ENCODE data around the gene SLC25A26. TPM values are rescaled to one million over a fixed set of nuclear protein-coding genes. Genes with fewer than 3 reads are reported as not detected.

Gene SLC25A26
- total RNA-seq, 1 experiment from 2014 or later = 23.8 TPM

DNA sequence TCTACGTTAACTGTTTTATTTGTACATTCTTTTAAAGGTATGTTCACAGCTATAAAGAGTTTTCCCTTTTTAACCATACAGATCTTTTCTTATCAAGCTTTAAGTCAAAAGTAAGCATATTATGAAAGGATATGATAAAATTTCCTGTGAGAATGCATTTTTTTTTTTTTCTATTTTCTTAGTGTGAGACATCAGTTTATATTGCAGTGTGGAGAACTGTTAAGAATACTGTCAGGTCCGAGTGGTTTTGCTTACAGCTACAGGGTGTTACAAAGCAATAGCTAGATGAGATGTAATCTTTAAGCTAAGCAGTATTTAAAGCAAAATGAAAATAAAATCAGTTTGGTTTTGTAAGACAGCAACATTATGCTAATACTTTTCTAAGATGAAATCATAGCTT, 133.2 kb downstream of the SLC25A26 start:
- TF ChIP-seq, protein P1, sequence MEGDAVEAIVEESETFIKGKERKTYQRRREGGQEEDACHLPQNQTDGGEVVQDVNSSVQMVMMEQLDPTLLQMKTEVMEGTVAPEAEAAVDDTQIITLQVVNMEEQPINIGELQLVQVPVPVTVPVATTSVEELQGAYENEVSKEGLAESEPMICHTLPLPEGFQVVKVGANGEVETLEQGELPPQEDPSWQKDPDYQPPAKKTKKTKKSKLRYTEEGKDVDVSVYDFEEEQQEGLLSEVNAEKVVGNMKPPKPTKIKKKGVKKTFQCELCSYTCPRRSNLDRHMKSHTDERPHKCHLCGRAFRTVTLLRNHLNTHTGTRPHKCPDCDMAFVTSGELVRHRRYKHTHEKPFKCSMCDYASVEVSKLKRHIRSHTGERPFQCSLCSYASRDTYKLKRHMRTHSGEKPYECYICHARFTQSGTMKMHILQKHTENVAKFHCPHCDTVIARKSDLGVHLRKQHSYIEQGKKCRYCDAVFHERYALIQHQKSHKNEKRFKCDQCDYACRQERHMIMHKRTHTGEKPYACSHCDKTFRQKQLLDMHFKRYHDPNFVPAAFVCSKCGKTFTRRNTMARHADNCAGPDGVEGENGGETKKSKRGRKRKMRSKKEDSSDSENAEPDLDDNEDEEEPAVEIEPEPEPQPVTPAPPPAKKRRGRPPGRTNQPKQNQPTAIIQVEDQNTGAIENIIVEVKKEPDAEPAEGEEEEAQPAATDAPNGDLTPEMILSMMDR (IDR thresholded peaks at IDR 0.05 in 2 of 3, conservative IDR thresholded peaks at IDR 0.05 in 1 of 3; ENCODE audit: borderline replicate concordance in 1 of 3, insufficient read depth in 1 of 3, low read depth in 2 of 3, low read length in 2 of 3) = no peak
- no peak for TF ChIP-seq POLR2A (IDR thresholded peaks at IDR 0.05; ENCODE audit: borderline replicate concordance, extremely low read depth, insufficient read depth, insufficient read length)
- TF ChIP-seq, protein P2, sequence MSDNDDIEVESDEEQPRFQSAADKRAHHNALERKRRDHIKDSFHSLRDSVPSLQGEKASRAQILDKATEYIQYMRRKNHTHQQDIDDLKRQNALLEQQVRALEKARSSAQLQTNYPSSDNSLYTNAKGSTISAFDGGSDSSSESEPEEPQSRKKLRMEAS (IDR thresholded peaks at IDR 0.05) = no peak
- no peak for TF ChIP-seq EGR1 (IDR thresholded peaks at IDR 0.05; ENCODE audit: low read depth)
- no peak for TF ChIP-seq YY1 (IDR thresholded peaks at IDR 0.05; ENCODE audit: extremely low read depth, insufficient replicate concordance, low read depth, low read length)
- TF ChIP-seq, protein P3, sequence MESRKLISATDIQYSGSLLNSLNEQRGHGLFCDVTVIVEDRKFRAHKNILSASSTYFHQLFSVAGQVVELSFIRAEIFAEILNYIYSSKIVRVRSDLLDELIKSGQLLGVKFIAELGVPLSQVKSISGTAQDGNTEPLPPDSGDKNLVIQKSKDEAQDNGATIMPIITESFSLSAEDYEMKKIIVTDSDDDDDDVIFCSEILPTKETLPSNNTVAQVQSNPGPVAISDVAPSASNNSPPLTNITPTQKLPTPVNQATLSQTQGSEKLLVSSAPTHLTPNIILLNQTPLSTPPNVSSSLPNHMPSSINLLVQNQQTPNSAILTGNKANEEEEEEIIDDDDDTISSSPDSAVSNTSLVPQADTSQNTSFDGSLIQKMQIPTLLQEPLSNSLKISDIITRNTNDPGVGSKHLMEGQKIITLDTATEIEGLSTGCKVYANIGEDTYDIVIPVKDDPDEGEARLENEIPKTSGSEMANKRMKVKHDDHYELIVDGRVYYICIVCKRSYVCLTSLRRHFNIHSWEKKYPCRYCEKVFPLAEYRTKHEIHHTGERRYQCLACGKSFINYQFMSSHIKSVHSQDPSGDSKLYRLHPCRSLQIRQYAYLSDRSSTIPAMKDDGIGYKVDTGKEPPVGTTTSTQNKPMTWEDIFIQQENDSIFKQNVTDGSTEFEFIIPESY (IDR thresholded peaks at IDR 0.05; ENCODE audit: extremely low read depth, insufficient replicate concordance, low read length) = no peak
- no peak for TF ChIP-seq ZNF274 (IDR thresholded peaks at IDR 0.05; ENCODE audit: low read depth, low read length)
- TF ChIP-seq, protein P4, sequence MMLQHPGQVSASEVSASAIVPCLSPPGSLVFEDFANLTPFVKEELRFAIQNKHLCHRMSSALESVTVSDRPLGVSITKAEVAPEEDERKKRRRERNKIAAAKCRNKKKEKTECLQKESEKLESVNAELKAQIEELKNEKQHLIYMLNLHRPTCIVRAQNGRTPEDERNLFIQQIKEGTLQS (IDR thresholded peaks at IDR 0.05) = no peak
- no peak for TF ChIP-seq POLR2AphosphoS5 (IDR thresholded peaks at IDR 0.05; ENCODE audit: low read depth, low read length)
- TF ChIP-seq TCF7L2 (IDR thresholded peaks at IDR 0.05; ENCODE audit: borderline replicate concordance, extremely low read depth, insufficient read depth, insufficient read length) = no peak
- TF ChIP-seq CBX3 (IDR thresholded peaks at IDR 0.05; ENCODE audit: low read depth) = no peak
- TF ChIP-seq ZFX (IDR thresholded peaks at IDR 0.05) = no peak
- TF ChIP-seq SRF (IDR thresholded peaks at IDR 0.05; ENCODE audit: low read depth) = no peak
- TF ChIP-seq, protein P5, sequence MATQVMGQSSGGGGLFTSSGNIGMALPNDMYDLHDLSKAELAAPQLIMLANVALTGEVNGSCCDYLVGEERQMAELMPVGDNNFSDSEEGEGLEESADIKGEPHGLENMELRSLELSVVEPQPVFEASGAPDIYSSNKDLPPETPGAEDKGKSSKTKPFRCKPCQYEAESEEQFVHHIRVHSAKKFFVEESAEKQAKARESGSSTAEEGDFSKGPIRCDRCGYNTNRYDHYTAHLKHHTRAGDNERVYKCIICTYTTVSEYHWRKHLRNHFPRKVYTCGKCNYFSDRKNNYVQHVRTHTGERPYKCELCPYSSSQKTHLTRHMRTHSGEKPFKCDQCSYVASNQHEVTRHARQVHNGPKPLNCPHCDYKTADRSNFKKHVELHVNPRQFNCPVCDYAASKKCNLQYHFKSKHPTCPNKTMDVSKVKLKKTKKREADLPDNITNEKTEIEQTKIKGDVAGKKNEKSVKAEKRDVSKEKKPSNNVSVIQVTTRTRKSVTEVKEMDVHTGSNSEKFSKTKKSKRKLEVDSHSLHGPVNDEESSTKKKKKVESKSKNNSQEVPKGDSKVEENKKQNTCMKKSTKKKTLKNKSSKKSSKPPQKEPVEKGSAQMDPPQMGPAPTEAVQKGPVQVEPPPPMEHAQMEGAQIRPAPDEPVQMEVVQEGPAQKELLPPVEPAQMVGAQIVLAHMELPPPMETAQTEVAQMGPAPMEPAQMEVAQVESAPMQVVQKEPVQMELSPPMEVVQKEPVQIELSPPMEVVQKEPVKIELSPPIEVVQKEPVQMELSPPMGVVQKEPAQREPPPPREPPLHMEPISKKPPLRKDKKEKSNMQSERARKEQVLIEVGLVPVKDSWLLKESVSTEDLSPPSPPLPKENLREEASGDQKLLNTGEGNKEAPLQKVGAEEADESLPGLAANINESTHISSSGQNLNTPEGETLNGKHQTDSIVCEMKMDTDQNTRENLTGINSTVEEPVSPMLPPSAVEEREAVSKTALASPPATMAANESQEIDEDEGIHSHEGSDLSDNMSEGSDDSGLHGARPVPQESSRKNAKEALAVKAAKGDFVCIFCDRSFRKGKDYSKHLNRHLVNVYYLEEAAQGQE (IDR thresholded peaks at IDR 0.05; ENCODE audit: low read depth) = no peak
- no peak for TF ChIP-seq FOSL1 (IDR thresholded peaks at IDR 0.05; ENCODE audit: low read depth)
- no peak for TF ChIP-seq JUND (IDR thresholded peaks at IDR 0.05)
- no peak for TF ChIP-seq ELF1 (IDR thresholded peaks at IDR 0.05; ENCODE audit: borderline replicate concordance, low read depth)
- TF ChIP-seq RAD21 (IDR thresholded peaks at IDR 0.05; ENCODE audit: low read depth) = no peak
- TF ChIP-seq SP1 (IDR thresholded peaks at IDR 0.05; ENCODE audit: low read depth) = no peak
- TF ChIP-seq EZH2phosphoT487 (IDR thresholded peaks at IDR 0.05; ENCODE audit: borderline replicate concordance) = no peak
- Histone ChIP-seq H3K79me2 (ENCODE audit: insufficient read depth, low read length) (no peaks in the 10 kb centered on the region), H2AFZ (ENCODE audit: low read depth, low read length, poor library complexity, severe bottlenecking) (no peak overlapping the region), H3K9me2 (ENCODE audit: insufficient read depth) (no peaks in the 10 kb centered on the region), H3K9me3 (ENCODE audit: control insufficient read depth in 1 of 2, insufficient read depth in 1 of 2, low read depth in 1 of 2, low read length in 2 of 2) (no peaks in the 10 kb centered on the region), H4K20me1 (ENCODE audit: insufficient read depth) (no peaks in the 10 kb centered on the region), H3K36me3 (ENCODE audit: control insufficient read depth in 1 of 2, insufficient read depth in 2 of 2, low read length in 2 of 2) (no peaks in the 10 kb centered on the region), H3K4me3 (replicated peaks in 1 of 2; ENCODE audit: low read depth in 1 of 2, low read length in 2 of 2) (no peak overlapping the region), H3K27ac (ENCODE audit: low read depth, low read length) (no peak overlapping the region), H3K9ac (ENCODE audit: low read length) (no peak overlapping the region), H3K4me1 (ENCODE audit: control insufficient read depth in 1 of 2, insufficient read depth in 2 of 2, low read length in 2 of 2) (no peaks in the 10 kb centered on the region), H3K4me2 (ENCODE audit: low read length) (no peak overlapping the region), H3K27me3 (ENCODE audit: insufficient read depth, low read length) (no peaks in the 10 kb centered on the region)
- ATAC-seq (no peak), DNase-seq (ENCODE audit: low read depth, low spot score) (no peak)
- ChIA-PET RAD21 (ENCODE audit: low non-redundant PET in 1 of 2, low total read pairs in 2 of 2, uncharacterized antibody in 2 of 2, unreplicated experiment in 2 of 2) (interaction anchor here in 1 of 2 experiments (0.6 kb wide), 1 partner anchor 573 kb away, joined by 3 read pairs; no protein-coding TSS in a partner anchor), POLR2A (no interaction called here), CTCF (no interaction called here)
- BruUV-seq (replicated peaks) = no TSS peak
- intact Hi-C loops (cut with micrococcal nuclease) = no loop called here

Measured in HCT116 (cell line).